OCI-LY7 (cell line): Measurements from ENCODE around the gene MVB12B. TPM values are rescaled to one million over a fixed set of nuclear protein-coding genes. Genes with fewer than 3 reads are reported as not detected.

ENCODE experiments used
- BruUV-seq: library from RNA; stranded (reverse); fragments of 400-500 nt; replicated peaks from 2 replicates; lab custom pipeline; 2021; lab: Mats Ljungman, UMichigan
- CTCF ChIA-PET: fragments of 300-600 bp; sonication (Branson Sonifier 250); formaldehyde crosslinking; loops from one replicate; lab custom pipeline; 2022; ENCODE audit warnings: antibody characterized with exemption; ENCODE audit not compliant: unreplicated experiment; lab: Charles Lee
- POLR2A ChIA-PET: fragments of 300-600 bp; sonication (Branson Sonifier 250); formaldehyde crosslinking; loops from one replicate; lab custom pipeline; 2022; ENCODE audit warnings: antibody characterized with exemption; lab: Charles Lee
- DNase-seq: peaks from one replicate; pipeline ENCODE4 v3.0.0-alpha.2; 2015; ENCODE audit warnings: low spot score
- H2AFZ ChIP-seq: fragments of 200-600 bp; sonication (generic), shearing (Covaris generic); 2 replicates; pipeline ENCODE4 v1.6.1; 2014; ENCODE audit warnings: mild to moderate bottlenecking, antibody characterized with exemption, low read length, moderate library complexity
- H3K27ac ChIP-seq: fragments of 200-600 bp; sonication (generic); 2 replicates; pipeline ENCODE4 v1.5.1; 2014; ENCODE audit warnings: mixed run types, low read depth, mild to moderate bottlenecking, moderate library complexity, low read length, inconsistent platforms; ENCODE audit not compliant: poor library complexity, severe bottlenecking
- H3K36me3 ChIP-seq: fragments of 200-600 bp; sonication (generic); 2 replicates; pipeline ENCODE4 v1.6.1; 2014; ENCODE audit warnings: mild to moderate bottlenecking, antibody characterized with exemption, low read length, moderate library complexity, mixed read lengths; ENCODE audit not compliant: insufficient read depth
- H3K4me1 ChIP-seq: fragments of 200-600 bp; sonication (generic); 2 replicates; pipeline ENCODE4 v1.5.1; 2014; ENCODE audit warnings: mild to moderate bottlenecking, low read length; ENCODE audit not compliant: insufficient read depth, poor library complexity, severe bottlenecking
- H3K4me2 ChIP-seq: fragments of 200-600 bp; sonication (generic); 2 replicates; pipeline ENCODE4 v1.6.1; 2014; ENCODE audit warnings: mild to moderate bottlenecking, low read length
- H3K4me3 ChIP-seq: fragments of 200-600 bp; sonication (generic); 2 replicates; pipeline ENCODE4 v1.5.1; 2014; ENCODE audit warnings: mild to moderate bottlenecking, low read depth, low read length; ENCODE audit not compliant: poor library complexity, severe bottlenecking
- H3K79me2 ChIP-seq: fragments of 200-600 bp; sonication (generic); 2 replicates; pipeline ENCODE4 v1.6.1; 2016; ENCODE audit warnings: low read depth, mild to moderate bottlenecking, low read length, moderate library complexity, mixed read lengths; ENCODE audit not compliant: insufficient read depth
- H3K9me2 ChIP-seq: fragments of 200-600 bp; sonication (generic); 2 replicates; pipeline ENCODE4 v1.6.1; 2016; ENCODE audit warnings: mild to moderate bottlenecking, low read length, mixed read lengths; ENCODE audit not compliant: insufficient read depth
- H3K9me3 ChIP-seq: fragments of 200-600 bp; sonication (generic); 2 replicates; pipeline ENCODE4 v1.6.1; 2014; ENCODE audit warnings: mild to moderate bottlenecking, mixed run types, low read length, mixed read lengths
- H4K20me1 ChIP-seq: fragments of 200-600 bp; sonication (generic); 2 replicates; pipeline ENCODE4 v1.6.1; 2014; ENCODE audit warnings: mild to moderate bottlenecking, antibody characterized with exemption, low read length, moderate library complexity, mixed read lengths; ENCODE audit not compliant: insufficient read depth
- CTCF ChIP-seq: fragments of 200-600 bp; sonication (generic); conservative IDR thresholded peaks from 2 replicates; pipeline ENCODE4 v1.5.1; 2014; ENCODE audit warnings: mild to moderate bottlenecking, antibody characterized with exemption, low read length, moderate library complexity, mixed read lengths
- EZH2phosphoT487 ChIP-seq: fragments of 200-600 bp; sonication (generic); IDR thresholded peaks from 2 replicates; pipeline ENCODE4 v1.6.1; 2018; ENCODE audit warnings: low read depth, borderline replicate concordance, mild to moderate bottlenecking, mixed run types, antibody characterized with exemption, low read length, moderate library complexity, mixed read lengths
- intact Hi-C: fragments of 100-400 bp; cut with micrococcal nuclease; formaldehyde crosslinking; loops from one replicate; pipeline ENCODE4 v1.10.0; 2022; ENCODE audit not compliant: unreplicated experiment
- total RNA-seq, 2 experiments: library from RNA; depleted of rRNA in 1 of 2; stranded (reverse); fragments of >200 nt in 1 of 2; shearing (Covaris generic) in 1 of 2; gene quantifications; 2 replicates each; pipeline ENCODE4 v1.2.3, GENCODE V29; 2014 to 2022

The MVB12B gene
- total RNA-seq, 2 experiments from 2014 or later, result 1.3 TPM; not detected in 1

- intact Hi-C loops, result no loop called here
- ChIA-PET CTCF (no interaction called here), POLR2A (interaction anchor here (0.6 to 2.6 kb wide), 2 partner anchors 15 to 1477 kb away, joined by 3 to 17 read pairs; no protein-coding TSS in a partner anchor)
- Histone ChIP-seq H3K9me3 (no peaks in the 10 kb centered on the region), H2AFZ (peak overlapping the region; percentile 53), H3K27ac (no peak overlapping the region), H3K4me3 (peak overlapping the region; percentile 56), H4K20me1 (no peaks in the 10 kb centered on the region), H3K4me2 (peak overlapping the region; percentile 73), H3K9me2 (no peaks in the 10 kb centered on the region), H3K79me2 (no peaks in the 10 kb centered on the region), H3K36me3 (no peaks in the 10 kb centered on the region), H3K4me1 (peaks cover 22% of the 10 kb centered on the region)
- DNase-seq, result no peak
- BruUV-seq, result no TSS peak
- TF ChIP-seq CTCF, result no peak
- TF ChIP-seq EZH2phosphoT487, result no peak
Measured at GRCh38 chr9:126517833-126518356, 191.3 kb downstream of the MVB12B start.

- H3K9me2 ChIP-seq, result no peaks in the 10 kb centered on the region
- POLR2A ChIA-PET, result interaction anchor here (2.6 kb wide), 1 partner anchor 14 kb away, joined by 17 read pairs; no protein-coding TSS in a partner anchor
- no peaks in the 10 kb centered on the region for H4K20me1 ChIP-seq
- no peak for DNase-seq
- no peak overlapping the region for H2AFZ ChIP-seq
- H3K9me3 ChIP-seq, result no peaks in the 10 kb centered on the region
- CTCF ChIA-PET, result no interaction called here
- TF ChIP-seq EZH2phosphoT487 (no peak), CTCF (no peak)
- H3K4me3 ChIP-seq, result no peak overlapping the region
- H3K4me2 ChIP-seq, result no peak overlapping the region
- intact Hi-C loops, result no loop called here
- H3K36me3 ChIP-seq, result no peaks in the 10 kb centered on the region
- H3K79me2 ChIP-seq, result no peaks in the 10 kb centered on the region
- no TSS peak for BruUV-seq
- no peak overlapping the region for H3K27ac ChIP-seq
- peaks cover 26% of the 10 kb centered on the region for H3K4me1 ChIP-seq
Measured at GRCh38 chr9:126518763-126519162, 192.1 kb downstream of the MVB12B start.

GRCh38 chr9:126519660-126520420 is 193.2 kb downstream of the MVB12B start:
- BruUV-seq, result no TSS peak
- intact Hi-C loops, result no loop called here
- Histone ChIP-seq H3K4me3 (no peak overlapping the region), H3K9me3 (no peaks in the 10 kb centered on the region), H3K36me3 (no peaks in the 10 kb centered on the region), H2AFZ (no peak overlapping the region), H3K79me2 (no peaks in the 10 kb centered on the region), H3K4me2 (no peak overlapping the region), H3K27ac (no peak overlapping the region), H3K4me1 (peaks cover 26% of the 10 kb centered on the region), H4K20me1 (no peaks in the 10 kb centered on the region), H3K9me2 (no peaks in the 10 kb centered on the region)
- no peak for DNase-seq
- ChIA-PET POLR2A (interaction anchor here (0.5 kb wide), 1 partner anchor 19 kb away, joined by 4 read pairs; no protein-coding TSS in a partner anchor), CTCF (no interaction called here)
- no peak for TF ChIP-seq CTCF
- TF ChIP-seq EZH2phosphoT487, result no peak
